ENCODE measurements around the gene SF3B6.
"Not testable (repeated sequence)": the region's sequence is repeated elsewhere in the genome, so short reads cannot be mapped to it uniquely, and the experiment has no call there.

The SF3B6 gene

GRCh38 chr2:24093270-24093669 lies 17.1 kb upstream of the SF3B6 start:
- not testable (repeated sequence) for DNase-seq (ENCODE audit: low read depth in 3 of 3)

- DNase-seq (ENCODE audit: low read depth in 3 of 3), result no peak
Observed at GRCh38 chr2:24088821-24089359, 12.8 kb upstream of the SF3B6 start.

- DNase-seq (ENCODE audit: low read depth in 3 of 3), result no peak
Observed at GRCh38 chr2:24087032-24087431, 10.9 kb upstream of the SF3B6 start.

- DNase-seq (ENCODE audit: low read depth in 3 of 3), result no peak
Observed at GRCh38 chr2:24086241-24086640, 10.1 kb upstream of the SF3B6 start.

GRCh38 chr2:24085200-24085489 lies 9.0 kb upstream of the SF3B6 start:
- no peak for DNase-seq (ENCODE audit: low read depth in 3 of 3)

GRCh38 chr2:24084386-24085199 lies 8.5 kb upstream of the SF3B6 start, which contains the start of gene TP53I3:
TSS of gene TP53I3 (minus strand) at chr2:24084834. CDS start at chr2:24084326, 508 bp downstream.
- DNase-seq (ENCODE audit: low read depth in 3 of 3), result peak; percentile 65 to 79 (median 67)

- DNase-seq (ENCODE audit: low read depth in 3 of 3), result peak in 1 of 3 experiments; percentile 19
Observed at GRCh38 chr2:24083567-24084385, 7.7 kb upstream of the SF3B6 start.

- DNase-seq (ENCODE audit: low read depth in 3 of 3), result no peak
Observed at GRCh38 chr2:24082787-24083566, 6.9 kb upstream of the SF3B6 start.

GRCh38 chr2:24080701-24081100 lies 4.6 kb upstream of the SF3B6 start:
- DNase-seq (ENCODE audit: low read depth in 3 of 3), result no peak

- no peak for DNase-seq (ENCODE audit: low read depth in 3 of 3)
Observed at GRCh38 chr2:24077879-24078278, 1.8 kb upstream of the SF3B6 start.

- no peak for DNase-seq (ENCODE audit: low read depth in 3 of 3)
Observed at GRCh38 chr2:24077535-24077877, 1.4 kb upstream of the SF3B6 start.

GRCh38 chr2:24076849-24077534 lies 866 bp upstream of the SF3B6 start:
- DNase-seq (ENCODE audit: low read depth in 3 of 3), result no peak

- DNase-seq (ENCODE audit: low read depth in 3 of 3), result no peak
Observed at GRCh38 chr2:24075259-24075658, 867 bp downstream of the SF3B6 start.

GRCh38 chr2:24073816-24074215 lies 2.3 kb downstream of the SF3B6 start:
- DNase-seq (ENCODE audit: low read depth in 3 of 3), result no peak

GRCh38 chr2:24072259-24072658 lies 3.9 kb downstream of the SF3B6 start:
- DNase-seq (ENCODE audit: low read depth in 3 of 3), result no peak

- no peak for DNase-seq (ENCODE audit: low read depth in 3 of 3)
Observed at GRCh38 chr2:24065341-24065740, 10.8 kb downstream of the SF3B6 start.

GRCh38 chr2:24058564-24059271 lies 17.4 kb downstream of the SF3B6 start:
- DNase-seq (ENCODE audit: low read depth in 3 of 3), result no peak

- no peak for DNase-seq (ENCODE audit: low read depth in 3 of 3)
Observed at GRCh38 chr2:24055750-24056149, 20.4 kb downstream of the SF3B6 start.

- no peak for DNase-seq (ENCODE audit: low read depth in 3 of 3)
Observed at GRCh38 chr2:24054366-24055010, 21.6 kb downstream of the SF3B6 start.

- DNase-seq (ENCODE audit: low read depth in 3 of 3), result no peak
Observed at GRCh38 chr2:24052951-24053350, 23.2 kb downstream of the SF3B6 start.
